HepG2 (cell line): ENCODE data around the gene SRGAP2.
"Not testable (repeated sequence)": the region's sequence is repeated elsewhere in the genome, so short reads cannot be mapped to it uniquely, and the experiment has no call there.

Experiments used
- FOXP1 ChIP-seq, 2 experiments: fragments of 450-650 bp in 1 of 2; IDR thresholded peaks; 2 replicates each; pipeline ENCODE4 v1.6.1; 2017 to 2018; ENCODE audit warnings: antibody characterized with exemption in 1 of 2
- GATAD2A ChIP-seq: IDR thresholded peaks from 2 replicates; pipeline ENCODE4 v1.6.1; 2016
- JUND ChIP-seq: sonication (generic); formaldehyde crosslinking; IDR thresholded peaks from 2 replicates; pipeline ENCODE4 v1.8.0; 2022; ENCODE audit warnings: mild to moderate bottlenecking, missing genetic modification reagents
- NONO ChIP-seq, 2 experiments: fragments of 450-650 bp in 1 of 2; sonication (generic) in 1 of 2; formaldehyde crosslinking in 1 of 2; IDR thresholded peaks in 1 of 2; conservative IDR thresholded peaks in 1 of 2; 2 replicates each; pipeline versions ENCODE4 v1.6.1 to v1.8.0; 2017 to 2022; ENCODE audit warnings: mild to moderate bottlenecking in 1 of 2, missing genetic modification reagents in 1 of 2, moderate library complexity in 1 of 2
- POLR2A ChIP-seq, 2 experiments: IDR thresholded peaks; 2 replicates each; pipeline ENCODE4 v1.6.1; 2011; ENCODE audit warnings: low read depth in 2 of 2, low read length in 2 of 2, mild to moderate bottlenecking in 1 of 2, moderate library complexity in 1 of 2; ENCODE audit not compliant: insufficient read depth in 1 of 2
- ZFP1 ChIP-seq: IDR thresholded peaks from 2 replicates; pipeline ENCODE4 v1.6.1; 2016
- ZNF563 ChIP-seq: sonication (generic); formaldehyde crosslinking; IDR thresholded peaks from 2 replicates; pipeline ENCODE4 v1.8.0; 2022; ENCODE audit warnings: mild to moderate bottlenecking, moderate library complexity, missing genetic modification reagents

- not testable (repeated sequence) for TF ChIP-seq NONO (IDR thresholded peaks at IDR 0.05); NONO (CRISPR knock-in tag; conservative IDR thresholded peaks at IDR 0.05); ZFP1 (CRISPR knock-in tag); POLR2A (IDR thresholded peaks at IDR 0.05; ENCODE audit: insufficient read depth in 1 of 2, low read depth in 2 of 2, low read length in 2 of 2); GATAD2A; JUND (CRISPR knock-in tag); FOXP1 (IDR thresholded peaks at IDR 0.05); FOXP1 (CRISPR knock-in tag; IDR thresholded peaks at IDR 0.05); ZNF563 (CRISPR knock-in tag)
Measured at GRCh38 chr1:206221585-206221984, 18.2 kb downstream of the SRGAP2 start.
